HepG2 (cell line): Measurements from ENCODE around the gene ARHGAP19. TPM values are rescaled to one million over a fixed set of nuclear protein-coding genes. Genes with fewer than 3 reads are reported as not detected.
A peak's percentile ranks its signal among the peaks of the same experiment; 100 is the strongest.

Experiments used
- AKAP8 ChIP-seq: sonication (generic); formaldehyde crosslinking; IDR thresholded peaks from 2 replicates; pipeline ENCODE4 v1.5.1; 2020; ENCODE audit warnings: mild to moderate bottlenecking, missing genetic modification reagents
- ATF1 ChIP-seq: IDR thresholded peaks from 2 replicates; pipeline ENCODE4 v1.6.1; 2016; ENCODE audit warnings: mild to moderate bottlenecking, control low read depth
- BRF2 ChIP-seq: sonication (generic); formaldehyde crosslinking; IDR thresholded peaks from 2 replicates; pipeline ENCODE4 v1.8.1; 2022; ENCODE audit warnings: mild to moderate bottlenecking, missing genetic modification reagents
- CSRNP1 ChIP-seq: sonication (generic); formaldehyde crosslinking; IDR thresholded peaks from 2 replicates; pipeline ENCODE4 v1.8.1; 2023; ENCODE audit warnings: mild to moderate bottlenecking, missing genetic modification reagents
- FIP1L1 ChIP-seq: fragments of 200-400 bp; formaldehyde crosslinking; IDR thresholded peaks from 2 replicates; pipeline ENCODE4 v1.6.1; 2018; ENCODE audit warnings: low read depth, mild to moderate bottlenecking, low read length, moderate library complexity, borderline replicate concordance; ENCODE audit not compliant: insufficient read depth
- FOXC1 ChIP-seq: sonication (generic); formaldehyde crosslinking; IDR thresholded peaks from 2 replicates; pipeline ENCODE4 v1.8.0; 2022; ENCODE audit warnings: mild to moderate bottlenecking, missing genetic modification reagents, borderline replicate concordance
- HES4 ChIP-seq: sonication (generic); formaldehyde crosslinking; IDR thresholded peaks from 2 replicates; pipeline ENCODE4 v1.9.0; 2021; ENCODE audit warnings: mild to moderate bottlenecking, missing genetic modification reagents, borderline replicate concordance
- HIVEP1 ChIP-seq: sonication (generic); formaldehyde crosslinking; IDR thresholded peaks from 2 replicates; pipeline ENCODE4 v1.4.0; 2020; ENCODE audit warnings: mild to moderate bottlenecking, missing genetic modification reagents
- HOXA9 ChIP-seq: sonication (generic); formaldehyde crosslinking; IDR thresholded peaks from 2 replicates; pipeline ENCODE4 v1.8.1; 2022; ENCODE audit warnings: missing genetic modification reagents, mild to moderate bottlenecking, moderate library complexity, borderline replicate concordance
- ISL2 ChIP-seq: sonication (generic); formaldehyde crosslinking; IDR thresholded peaks from 2 replicates; pipeline ENCODE4 v1.5.0; 2020; ENCODE audit warnings: missing genetic modification reagents
- KDM3A ChIP-seq: IDR thresholded peaks from 2 replicates; pipeline ENCODE4 v1.6.1; 2018; ENCODE audit warnings: low read depth, missing compliant biosample characterization
- KLF16 ChIP-seq, 2 experiments: sonication (generic) in 1 of 2; formaldehyde crosslinking in 1 of 2; IDR thresholded peaks; 2 replicates each; pipeline versions ENCODE4 v1.6.1 to v1.8.0; 2016 to 2023; ENCODE audit warnings: missing genetic modification reagents in 2 of 2, missing compliant biosample characterization in 1 of 2
- POLR2A ChIP-seq, 2 experiments: IDR thresholded peaks; 2 replicates each; pipeline ENCODE4 v1.6.1; 2011; ENCODE audit warnings: low read depth in 2 of 2, low read length in 2 of 2, mild to moderate bottlenecking in 1 of 2, moderate library complexity in 1 of 2; ENCODE audit not compliant: insufficient read depth in 1 of 2
- RCOR2 ChIP-seq: IDR thresholded peaks from 2 replicates; pipeline ENCODE4 v1.6.1; 2016; ENCODE audit warnings: missing biosample characterization, missing genetic modification reagents
- SP5 ChIP-seq: IDR thresholded peaks from 2 replicates; pipeline ENCODE4 v1.6.1; 2016; ENCODE audit warnings: low read depth, borderline replicate concordance
- TBL1XR1 ChIP-seq: fragments of 150-350 bp; IDR thresholded peaks from 2 replicates; pipeline ENCODE4 v1.6.1; 2014; ENCODE audit warnings: borderline replicate concordance, low read length; ENCODE audit not compliant: partially characterized antibody
- ZBTB1 ChIP-seq: sonication (generic); formaldehyde crosslinking; IDR thresholded peaks from 2 replicates; pipeline ENCODE4 v1.4.0; 2020; ENCODE audit warnings: missing genetic modification reagents, borderline replicate concordance
- ZFP91 ChIP-seq: sonication (generic); formaldehyde crosslinking; IDR thresholded peaks from 2 replicates; pipeline ENCODE4 v1.9.0; 2022; ENCODE audit warnings: missing genetic modification reagents, mild to moderate bottlenecking, borderline replicate concordance
- ZFX ChIP-seq: sonication (generic); formaldehyde crosslinking; IDR thresholded peaks from 2 replicates; pipeline ENCODE4 v1.4.0; 2020; ENCODE audit warnings: mild to moderate bottlenecking, low read depth, missing genetic modification reagents, moderate library complexity
- ZMAT3 ChIP-seq: sonication (generic); formaldehyde crosslinking; conservative IDR thresholded peaks from 2 replicates; pipeline ENCODE4 v1.7.0; 2021; ENCODE audit warnings: missing genetic modification reagents
- ZNF749 ChIP-seq: sonication (generic); formaldehyde crosslinking; IDR thresholded peaks from 2 replicates; pipeline ENCODE4 v1.8.0; 2022; ENCODE audit warnings: mild to moderate bottlenecking, missing genetic modification reagents, moderate library complexity, borderline replicate concordance
- ZXDC ChIP-seq: sonication (generic); formaldehyde crosslinking; IDR thresholded peaks from 2 replicates; pipeline ENCODE4 v1.5.0; 2020; ENCODE audit warnings: mild to moderate bottlenecking, missing genetic modification reagents
- polyA plus RNA-seq, 8 experiments: library from polyadenylated mRNA; depleted of rRNA in 3 of 8; stranded (reverse) in 7 of 8; unstranded in 1 of 8; fragments of >200 nt; fragmentation: Illumina TruSeq in 4 of 8; extraction: Trizol in 4 of 8; gene quantifications; 2 replicates each; pipeline versions ENCODE4 v1.2.1 to v1.2.3, GENCODE V29; 2011 to 2016; ENCODE audit warnings: low read depth in 4 of 8, missing spikeins in 1 of 8, mixed read lengths in 1 of 8; ENCODE audit not compliant: insufficient read depth in 1 of 8
- total RNA-seq, 5 experiments: library from RNA; depleted of rRNA; stranded (reverse); fragments of >200 nt; fragmentation: Illumina TruSeq; extraction: Trizol; gene quantifications; 2 replicates each; pipeline ENCODE4 v1.2.3, GENCODE V29; 2016; ENCODE audit warnings: low read depth in 1 of 5

Gene ARHGAP19
- total and polyA plus RNA-seq, 2 of the 13 experiments (the other 11 are each of a cell fraction or from before 2014, with no cell fraction given), result 7.6 to 10.0 TPM

GRCh38 chr10:97334370-97335175 is 42.1 kb upstream of the ARHGAP19 start, which contains the start of gene FRAT2 (continued):
- TF ChIP-seq ISL2 (CRISPR knock-in tag) (peak; percentile 73), CSRNP1 (CRISPR knock-in tag) (peak; percentile 67; the same call in 1 of the 2 replicates), FOXC1 (CRISPR knock-in tag) (no peak), ZFP91 (CRISPR knock-in tag) (peak; percentile 65; the same call in 1 of the 2 replicates), ATF1 (CRISPR knock-in tag) (no peak), ZNF749 (CRISPR knock-in tag) (no peak), AKAP8 (CRISPR knock-in tag) (peak; percentile 85), KDM3A (CRISPR knock-in tag) (0 out of 2 replicates have a peak, but pooled peaks have one; percentile 6), BRF2 (CRISPR knock-in tag) (peak; percentile 57; the same call in 1 of the 2 replicates), POLR2A (IDR thresholded peaks at IDR 0.05; ENCODE audit: insufficient read depth in 1 of 2, low read depth in 2 of 2, low read length in 2 of 2) (peak; percentile 80 to 86), SP5 (CRISPR knock-in tag) (no peak), ZXDC (CRISPR knock-in tag) (no peak), TBL1XR1 (peak; percentile 42), HIVEP1 (CRISPR knock-in tag) (peak; percentile 60; the same call in 1 of the 2 replicates), KLF16 (CRISPR knock-in tag; IDR thresholded peaks at IDR 0.05) (peak in 1 of 2 experiments; percentile 63; a peak in 2 of 4 replicates), HES4 (CRISPR knock-in tag) (peak; percentile 81), FIP1L1 (no peak), HOXA9 (CRISPR knock-in tag) (peak; percentile 77), ZBTB1 (no peak), ZFX (CRISPR knock-in tag) (peak; percentile 62), RCOR2 (no peak), ZMAT3 (peak; percentile 76; the same call in 1 of the 2 replicates)
